Stimulated activated CD8-positive, alpha-beta memory T cell treated with anti-CD3 and anti-CD28 coated beads, Interleukin-2, amount 100 ng/mL, for 1 hour (primary cell): ENCODE measurements around the gene CLK1.

Experiments
- DNase-seq, 2 donors: peaks; one replicate each; pipeline ENCODE4 v3.0.0-alpha.2; 2020; ENCODE audit warnings: low read depth in 2 of 2

The CLK1 gene

GRCh38 chr2:200811333-200812121, 52.9 kb downstream of the CLK1 start, which contains the start of gene BZW1:
Gene BZW1, plus strand, starts transcription at chr2:200811910. Its CDS starts 1,308 bp downstream, at chr2:200813218.
- peak; percentile 90 to 93 for DNase-seq

DNA sequence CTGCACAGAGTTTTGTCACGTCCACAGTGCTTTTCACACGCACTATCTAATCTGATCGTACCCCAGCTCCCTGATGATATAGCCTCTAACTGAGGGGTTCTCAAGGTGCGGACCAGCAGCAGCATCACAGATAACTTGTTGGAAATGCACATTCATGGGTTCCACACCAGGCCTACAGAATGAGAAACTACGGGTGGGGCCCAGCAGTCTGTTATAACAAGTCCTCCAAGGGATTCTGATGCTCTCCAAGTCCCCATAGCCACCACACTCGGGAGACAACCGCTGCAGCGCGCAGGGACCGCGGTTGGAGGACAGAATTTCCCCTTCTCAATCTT, 53.5 kb downstream of the CLK1 start:
- DNase-seq: no peak

GRCh38 chr2:200810252-200810997, 54.0 kb downstream of the CLK1 start:
- no peak for DNase-seq

- no peak for DNase-seq
Measured at GRCh38 chr2:200809506-200810251, 54.8 kb downstream of the CLK1 start.
